Measurements from ENCODE around the gene TIMP1.

TIMP1 gene

GRCh38 chrX:47620303-47620685 lies 38.1 kb downstream of the TIMP1 start:
- H3K4me3 ChIP-seq (ENCODE audit: low read depth, low read length): no peak overlapping the region
- no peak for DNase-seq (ENCODE audit: low read depth)
- no peak for TF ChIP-seq CTCF (IDR thresholded peaks at IDR 0.05; ENCODE audit: insufficient read depth, low read depth, low read length, missing control alignments)

- DNase-seq (ENCODE audit: low read depth): no peak
- TF ChIP-seq CTCF (IDR thresholded peaks at IDR 0.05; ENCODE audit: insufficient read depth, low read depth, low read length, missing control alignments): no peak
- no peak overlapping the region for H3K4me3 ChIP-seq (ENCODE audit: low read depth, low read length)
These were observed 39.6 kb downstream of the TIMP1 start for GRCh38 chrX:47621851-47622250.

- TF ChIP-seq CTCF (IDR thresholded peaks at IDR 0.05; ENCODE audit: insufficient read depth, low read depth, low read length, missing control alignments): no peak
- no peak overlapping the region for H3K4me3 ChIP-seq (ENCODE audit: low read depth, low read length)
- no peak for DNase-seq (ENCODE audit: low read depth)
These were observed 41.3 kb downstream of the TIMP1 start for GRCh38 chrX:47623540-47624027.

GRCh38 chrX:47625365-47625764 lies 43.1 kb downstream of the TIMP1 start:
- no peak overlapping the region for H3K4me3 ChIP-seq (ENCODE audit: low read depth, low read length)
- TF ChIP-seq CTCF (IDR thresholded peaks at IDR 0.05; ENCODE audit: insufficient read depth, low read depth, low read length, missing control alignments): no peak
- no peak for DNase-seq (ENCODE audit: low read depth)

- TF ChIP-seq CTCF (IDR thresholded peaks at IDR 0.05; ENCODE audit: insufficient read depth, low read depth, low read length, missing control alignments): peak; percentile 22
- H3K4me3 ChIP-seq (ENCODE audit: low read depth, low read length): no peak overlapping the region
- DNase-seq (ENCODE audit: low read depth): peak; percentile 65
These were observed 46.7 kb downstream of the TIMP1 start for GRCh38 chrX:47628982-47629381.

- DNase-seq (ENCODE audit: low read depth): no peak
- no peak for TF ChIP-seq CTCF (IDR thresholded peaks at IDR 0.05; ENCODE audit: insufficient read depth, low read depth, low read length, missing control alignments)
- peak within 1 kb of the TSS; percentile 31 for H3K4me3 ChIP-seq (ENCODE audit: low read depth, low read length)
These were observed 47.4 kb downstream of the TIMP1 start, which contains the start of gene CFP for GRCh38 chrX:47629419-47630200. Gene CFP (minus strand): TSS chrX:47629930. CDS start chrX:47629844, 86 bp downstream.
